ENCODE measurements around the gene CMTM3.

CMTM3 gene

GRCh38 chr16:66572356-66572755, 32.1 kb upstream of the CMTM3 start:
- Histone ChIP-seq H3K9me3 (ENCODE audit: control insufficient read depth, insufficient read depth, low read depth, low read length) (no peaks in the 10 kb centered on the region), H3K27ac (ENCODE audit: extremely low read depth, low read depth, low read length) (no peak overlapping the region), H3K4me3 (ENCODE audit: low read depth, low read length) (no peak overlapping the region), H3K36me3 (ENCODE audit: control insufficient read depth in 2 of 2, insufficient read depth in 1 of 2, low read length in 2 of 2) (peaks cover 0 to under 1% of the 10 kb centered on the region in 2 experiments; a peak in 1 of 3 replicates), H3K4me1 (ENCODE audit: control insufficient read depth, insufficient read depth, low read length) (peaks cover 9% of the 10 kb centered on the region)
- TF ChIP-seq ZSCAN16 (tag by site-specific recombination; IDR thresholded peaks at IDR 0.05) (no peak), ZIC2 (tag by site-specific recombination; IDR thresholded peaks at IDR 0.05) (peak; percentile 22; the same call in 1 of the 2 replicates), ZNF623 (tag by site-specific recombination; IDR thresholded peaks at IDR 0.05) (no peak)
- ChIA-PET CTCF (interaction anchor here (1.0 to 1.3 kb wide), 2 partner anchors 9 to 79 kb away, joined by 3 read pairs; no protein-coding TSS in a partner anchor), POLR2A (no interaction called here)

- no peaks in the 10 kb centered on the region for H3K9me3 ChIP-seq (ENCODE audit: control insufficient read depth, insufficient read depth, low read depth, low read length)
- H3K36me3 ChIP-seq (ENCODE audit: control insufficient read depth in 2 of 2, insufficient read depth in 1 of 2, low read length in 2 of 2): no peaks in the 10 kb centered on the region
- ChIA-PET CTCF (interaction anchor here (0.7 to 1.3 kb wide), 2 partner anchors 11 to 217 kb away, joined by 3 read pairs; no protein-coding TSS in a partner anchor), POLR2A (interaction anchor here (0.6 to 1.0 kb wide), 2 partner anchors 22 to 120 kb away, joined by 3 read pairs; partner anchors contain the start of gene CKLF)
- no peak overlapping the region for H3K4me3 ChIP-seq (ENCODE audit: low read depth, low read length)
- no peak for TF ChIP-seq ZSCAN4 (tag by site-specific recombination; IDR thresholded peaks at IDR 0.05)
- no peak for TF ChIP-seq ZNF239 (tag by site-specific recombination; IDR thresholded peaks at IDR 0.05)
- no peak for TF ChIP-seq TCF7L2 (IDR thresholded peaks at IDR 0.05; ENCODE audit: borderline replicate concordance, low read depth, low read length)
- no peak for TF ChIP-seq ZNF18 (tag by site-specific recombination; IDR thresholded peaks at IDR 0.05)
- TF ChIP-seq ZNF792 (tag by site-specific recombination; IDR thresholded peaks at IDR 0.05): no peak
- TF ChIP-seq ZNF544 (tag by site-specific recombination; IDR thresholded peaks at IDR 0.05): no peak
- no peak for TF ChIP-seq ZNF132 (tag by site-specific recombination; IDR thresholded peaks at IDR 0.05; ENCODE audit: borderline replicate concordance)
- TF ChIP-seq ZNF16 (tag by site-specific recombination; IDR thresholded peaks at IDR 0.05; ENCODE audit: low read depth): no peak
- TF ChIP-seq ZNF280D (tag by site-specific recombination; IDR thresholded peaks at IDR 0.05): no peak
- no peak for TF ChIP-seq ZNF140 (tag by site-specific recombination; IDR thresholded peaks at IDR 0.05)
- no peak for TF ChIP-seq ZBTB44 (tag by site-specific recombination; IDR thresholded peaks at IDR 0.05)
- H3K27ac ChIP-seq (ENCODE audit: extremely low read depth, low read depth, low read length): no peak overlapping the region
- H3K4me1 ChIP-seq (ENCODE audit: control insufficient read depth, insufficient read depth, low read length): peaks cover 8% of the 10 kb centered on the region
Measured at GRCh38 chr16:66574081-66574480, 30.4 kb upstream of the CMTM3 start.

GRCh38 chr16:66574531-66574930, 30.0 kb upstream of the CMTM3 start:
- TF ChIP-seq ZNF121 (tag by site-specific recombination; IDR thresholded peaks at IDR 0.05) (no peak), ZNF350 (tag by site-specific recombination; IDR thresholded peaks at IDR 0.05) (no peak), ELK4 (IDR thresholded peaks at IDR 0.05; ENCODE audit: borderline replicate concordance, low read depth, low read length) (no peak), ZNF670 (tag by site-specific recombination; IDR thresholded peaks at IDR 0.05; ENCODE audit: low read depth) (no peak), ATF2 (tag by site-specific recombination; IDR thresholded peaks at IDR 0.05; ENCODE audit: low read depth) (no peak)
- ChIA-PET POLR2A (interaction anchor here (0.6 to 1.1 kb wide), 3 partner anchors 12 to 120 kb away, joined by 3 read pairs; partner anchors contain the start of gene CKLF), CTCF (interaction anchor here (0.6 to 1.3 kb wide), 4 partner anchors 11 to 259 kb away, joined by 3 read pairs; no protein-coding TSS in a partner anchor)
- peaks cover 4% of the 10 kb centered on the region for H3K4me1 ChIP-seq (ENCODE audit: control insufficient read depth, insufficient read depth, low read length)
- H3K4me3 ChIP-seq (ENCODE audit: low read depth, low read length): no peak overlapping the region
- no peak overlapping the region for H3K27ac ChIP-seq (ENCODE audit: extremely low read depth, low read depth, low read length)
- H3K9me3 ChIP-seq (ENCODE audit: control insufficient read depth, insufficient read depth, low read depth, low read length): no peaks in the 10 kb centered on the region
- H3K36me3 ChIP-seq (ENCODE audit: control insufficient read depth in 2 of 2, insufficient read depth in 1 of 2, low read length in 2 of 2): no peaks in the 10 kb centered on the region

Measured in HEK293 (cell line).